ENCODE data around the gene EPHB1.
"Not testable (repeated sequence)": the region's sequence is repeated elsewhere in the genome, so short reads cannot be mapped to it uniquely, and the experiment has no call there.

EPHB1 gene

DNA sequence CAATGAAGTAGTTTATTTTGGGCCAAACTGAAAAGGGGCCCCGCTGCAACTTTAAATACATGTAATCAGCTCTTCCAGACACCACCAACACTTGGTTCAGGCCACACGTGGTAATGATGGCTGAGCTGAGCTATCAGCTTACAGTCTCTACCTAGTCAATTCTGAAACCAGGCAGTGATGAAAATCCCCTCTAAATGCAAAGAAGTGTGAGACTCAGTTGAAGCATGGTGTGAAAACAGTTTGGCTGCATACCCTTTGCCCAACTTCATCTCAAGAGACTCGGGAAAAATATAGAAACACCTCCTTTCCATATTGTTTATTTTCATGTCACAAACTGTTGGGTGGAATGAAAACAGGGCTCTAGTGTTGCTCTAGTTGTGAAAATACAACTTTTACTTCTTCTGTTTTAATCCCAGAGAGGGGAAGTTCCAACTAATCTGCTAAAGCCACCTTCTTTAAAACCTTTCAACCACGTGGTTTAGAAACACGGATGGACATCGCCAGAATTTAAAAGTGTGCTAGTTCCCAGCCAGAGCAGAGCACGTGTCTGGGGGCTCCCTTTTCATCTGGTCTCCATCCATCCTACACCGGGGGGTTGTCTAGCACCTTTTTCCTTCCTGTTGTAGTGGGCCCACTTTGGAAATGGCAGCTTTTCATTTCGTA is 229.1 kb downstream of the EPHB1 start:
- no peak for DNase-seq (ENCODE audit: insufficient read length, low spot score)
- no peak for FAIRE-seq

DNA sequence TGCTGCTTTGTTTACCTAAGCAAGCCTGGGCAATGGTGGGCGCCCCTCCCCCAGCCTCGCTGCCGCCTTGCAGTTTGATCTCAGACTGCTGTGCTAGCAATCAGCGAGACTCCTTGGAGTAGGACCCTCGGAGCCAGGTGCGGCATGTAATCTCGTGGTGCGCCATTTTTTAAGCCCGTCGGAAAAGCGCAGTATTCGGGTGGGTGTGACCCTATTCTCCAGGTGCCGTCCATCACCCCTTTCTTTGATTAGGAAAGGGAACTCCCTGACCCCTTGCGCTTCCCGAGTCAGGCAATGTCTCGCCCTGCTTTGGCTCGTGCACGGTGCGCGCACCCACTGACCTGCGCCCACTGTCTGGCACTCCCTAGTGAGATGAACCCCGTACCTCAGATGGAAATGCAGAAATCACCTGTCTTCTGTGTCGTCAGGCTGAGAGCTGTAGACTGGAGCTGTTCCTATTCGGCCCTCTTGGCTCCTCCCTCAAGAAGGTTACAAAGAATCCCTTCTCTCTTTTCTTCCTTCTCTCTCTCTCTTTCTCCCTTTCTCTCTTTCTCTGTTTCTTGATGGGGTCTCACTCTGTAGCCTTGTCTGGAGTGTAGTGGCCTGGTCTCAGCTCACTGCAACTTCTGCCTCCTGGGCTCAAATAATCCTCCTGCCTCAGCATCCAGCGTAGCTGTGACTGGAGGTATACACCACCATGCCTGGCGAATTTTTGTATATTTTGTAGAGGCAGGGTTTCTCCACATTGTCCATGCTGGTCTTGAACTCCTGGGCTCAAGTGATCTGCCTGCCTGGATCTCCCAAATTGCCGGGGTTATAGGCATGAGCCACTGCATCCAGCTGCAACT is 235.9 kb downstream of the EPHB1 start:
- DNase-seq (ENCODE audit: insufficient read length, low spot score); FAIRE-seq: not testable (repeated sequence)

DNA sequence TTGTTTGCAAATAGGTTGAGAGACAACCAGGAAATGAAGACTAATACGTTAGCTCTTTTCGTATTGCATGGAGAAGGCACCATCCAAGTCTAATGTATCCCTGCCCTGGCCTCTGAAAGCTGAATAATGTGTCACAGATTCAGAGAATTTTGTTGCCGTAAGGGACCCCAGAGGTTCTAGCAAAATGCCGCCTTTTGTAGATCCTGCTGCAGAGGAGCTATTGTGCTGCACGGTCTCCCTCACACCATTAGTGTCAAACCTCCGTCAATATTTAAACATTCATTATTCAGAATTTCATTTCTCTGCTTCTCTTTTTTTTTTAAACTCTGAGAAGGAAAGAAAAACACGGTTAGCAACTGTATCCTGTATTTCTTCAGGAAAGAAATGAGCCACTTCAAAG is 238.7 kb downstream of the EPHB1 start:
- DNase-seq (ENCODE audit: insufficient read length, low spot score) (no peak), FAIRE-seq (no peak)

DNA sequence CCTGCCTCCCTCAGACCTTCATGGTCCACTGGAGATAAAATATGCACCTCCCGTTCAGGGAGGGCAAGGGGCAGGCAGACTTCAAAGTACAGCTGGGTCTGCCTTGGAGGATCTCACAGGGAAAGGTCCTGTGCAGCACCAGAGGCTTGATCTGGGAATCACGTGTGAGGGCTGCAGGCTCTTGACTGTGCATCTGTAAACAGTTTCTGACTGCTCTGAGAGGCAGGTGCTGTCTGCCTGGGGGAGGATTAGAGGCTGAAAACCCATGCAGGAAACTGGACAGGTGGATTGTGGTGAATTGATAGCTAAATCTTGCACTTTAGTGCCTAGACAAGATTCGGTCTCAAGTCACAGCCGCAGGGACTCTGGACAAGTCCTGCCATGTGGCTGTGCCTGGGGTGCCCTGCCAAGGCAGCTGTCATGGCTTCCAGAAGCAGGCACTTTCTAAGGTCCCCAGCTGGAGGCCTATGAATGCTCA is 239.3 kb downstream of the EPHB1 start:
- no peak for DNase-seq (ENCODE audit: insufficient read length, low spot score)
- no peak for FAIRE-seq

DNA sequence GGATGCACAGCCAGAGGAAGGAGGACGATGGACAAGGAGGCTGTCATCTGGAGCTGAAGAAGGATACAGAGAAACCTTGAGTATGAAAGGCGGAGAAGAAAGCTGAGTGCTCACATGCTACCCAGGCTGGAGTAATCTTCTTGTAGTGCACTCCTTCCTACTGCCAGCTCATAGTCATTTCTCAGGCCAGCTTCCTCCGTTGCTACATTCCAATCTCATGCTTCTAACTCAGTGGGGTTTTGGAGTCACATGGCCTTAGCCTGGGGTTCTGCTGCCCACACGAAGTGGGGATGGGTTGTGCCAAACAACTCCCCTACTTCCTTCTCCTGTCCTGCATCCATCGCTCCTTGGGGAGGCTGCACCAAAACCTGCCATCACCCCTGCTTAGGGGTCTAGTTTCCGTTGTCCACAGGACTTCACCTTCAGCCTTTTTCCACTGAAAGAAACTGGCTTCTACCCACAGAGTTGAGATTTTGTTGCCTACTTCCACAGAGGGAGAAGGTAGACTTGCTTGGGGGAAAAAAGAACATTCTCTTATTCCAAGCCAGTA is 239.9 kb downstream of the EPHB1 start:
- FAIRE-seq (no peak), DNase-seq (ENCODE audit: insufficient read length, low spot score) (no peak)

DNA sequence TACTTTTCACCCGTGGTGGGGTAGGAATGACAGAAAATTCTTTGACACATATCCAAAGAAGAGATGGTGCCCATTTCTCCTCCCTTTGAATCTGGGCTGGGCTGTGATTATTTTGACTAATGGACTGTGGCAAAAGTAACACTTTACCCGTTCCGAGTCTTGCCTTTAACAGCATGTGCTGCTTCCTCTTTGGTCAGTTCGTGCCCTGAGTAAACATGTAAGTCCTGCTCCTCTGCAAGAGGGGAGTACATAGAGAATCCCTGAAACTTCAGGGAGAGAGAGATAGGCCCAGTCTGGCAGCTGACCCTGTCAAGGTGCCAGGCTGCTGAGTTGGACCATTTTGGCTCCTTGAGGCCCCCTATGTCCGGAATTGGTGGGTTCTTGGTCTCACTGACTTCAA is 243.1 kb downstream of the EPHB1 start:
- FAIRE-seq (no peak), DNase-seq (ENCODE audit: insufficient read length, low spot score) (no peak)

GRCh38 chr3:135039536-135039935 is 244.5 kb downstream of the EPHB1 start:
- FAIRE-seq; DNase-seq (ENCODE audit: insufficient read length, low spot score): not testable (repeated sequence)

DNA sequence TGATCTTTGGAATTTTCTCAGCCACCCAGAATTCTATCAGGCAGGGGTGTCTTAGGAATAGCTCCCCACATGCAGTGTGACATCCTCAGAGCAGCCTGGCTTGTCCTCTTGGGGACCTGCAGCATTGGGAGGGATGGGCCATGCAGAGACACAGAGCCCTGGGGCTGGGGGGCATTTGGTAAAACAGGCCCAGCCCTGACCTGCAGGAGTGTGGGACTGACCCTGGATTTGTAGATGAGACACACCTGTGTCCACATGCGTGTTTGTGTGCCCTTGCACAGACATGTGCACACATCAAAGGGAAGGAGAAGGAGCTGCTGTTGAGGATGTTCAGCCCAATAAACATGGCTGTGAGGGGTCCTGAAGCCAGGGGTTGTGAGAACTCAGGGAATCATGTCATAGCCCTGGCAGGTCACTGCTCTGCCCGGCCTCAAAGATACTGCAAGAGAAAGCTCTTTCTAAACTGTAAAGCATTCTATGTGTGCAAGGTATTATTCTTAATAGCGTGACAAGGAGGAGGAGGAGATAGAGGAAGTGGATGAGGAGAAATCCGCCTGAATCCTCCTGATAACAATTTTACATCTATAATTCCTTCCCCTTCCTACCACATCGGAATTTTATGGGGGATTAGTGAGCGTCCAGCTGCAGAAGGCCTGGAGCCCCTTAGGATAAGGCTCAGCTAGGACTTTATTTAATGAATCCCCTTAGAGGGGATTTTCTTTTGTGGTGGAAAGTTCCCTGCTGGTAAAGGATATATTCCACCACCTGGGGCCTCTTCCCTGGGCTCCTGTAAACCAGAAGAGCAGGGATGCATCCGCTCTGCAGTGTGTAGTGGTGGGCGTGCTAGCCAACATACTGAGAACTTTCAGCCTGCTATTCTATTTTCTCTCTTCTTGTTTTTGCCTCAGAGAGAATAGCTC is 245.5 kb downstream of the EPHB1 start:
- no peak for FAIRE-seq
- DNase-seq (ENCODE audit: insufficient read length, low spot score) = no peak

GRCh38 chr3:135041601-135042000 is 246.5 kb downstream of the EPHB1 start:
- no peak for FAIRE-seq
- DNase-seq (ENCODE audit: insufficient read length, low spot score) = no peak

- DNase-seq (ENCODE audit: insufficient read length, low spot score) (no peak), FAIRE-seq (no peak)
These were observed 252.0 kb downstream of the EPHB1 start for GRCh38 chr3:135047061-135047460.

DNA sequence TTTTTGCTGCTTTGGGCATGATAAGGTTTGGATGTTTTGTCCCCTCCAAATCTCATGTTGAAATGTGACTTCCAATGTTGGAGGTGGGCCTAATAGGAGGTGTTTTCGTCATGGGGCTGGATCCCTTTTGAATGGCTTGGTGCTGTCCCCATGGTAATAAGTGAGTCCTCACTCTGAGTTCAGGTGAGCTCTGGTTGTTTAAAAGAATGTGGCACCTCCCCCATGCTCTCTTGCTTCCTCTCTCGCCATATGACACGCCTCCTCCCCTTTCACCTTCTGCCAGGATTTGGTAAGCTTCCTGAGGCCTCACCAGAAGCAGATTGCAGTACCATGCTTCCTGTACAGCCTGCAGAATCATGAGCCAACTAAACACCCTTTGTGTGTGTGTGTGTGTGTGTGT is 255.5 kb downstream of the EPHB1 start:
- FAIRE-seq = no peak
- no peak for DNase-seq (ENCODE audit: insufficient read length, low spot score)

- DNase-seq (ENCODE audit: insufficient read length, low spot score) = no peak
- no peak for FAIRE-seq
These were observed 256.4 kb downstream of the EPHB1 start for GRCh38 chr3:135051409-135051973.

GRCh38 chr3:135055449-135055848 is 260.4 kb downstream of the EPHB1 start:
- FAIRE-seq (no peak), DNase-seq (ENCODE audit: insufficient read length, low spot score) (no peak)

- DNase-seq (ENCODE audit: insufficient read length, low spot score) (no peak), FAIRE-seq (no peak)
These were observed 261.1 kb downstream of the EPHB1 start for GRCh38 chr3:135056084-135056730.

DNA sequence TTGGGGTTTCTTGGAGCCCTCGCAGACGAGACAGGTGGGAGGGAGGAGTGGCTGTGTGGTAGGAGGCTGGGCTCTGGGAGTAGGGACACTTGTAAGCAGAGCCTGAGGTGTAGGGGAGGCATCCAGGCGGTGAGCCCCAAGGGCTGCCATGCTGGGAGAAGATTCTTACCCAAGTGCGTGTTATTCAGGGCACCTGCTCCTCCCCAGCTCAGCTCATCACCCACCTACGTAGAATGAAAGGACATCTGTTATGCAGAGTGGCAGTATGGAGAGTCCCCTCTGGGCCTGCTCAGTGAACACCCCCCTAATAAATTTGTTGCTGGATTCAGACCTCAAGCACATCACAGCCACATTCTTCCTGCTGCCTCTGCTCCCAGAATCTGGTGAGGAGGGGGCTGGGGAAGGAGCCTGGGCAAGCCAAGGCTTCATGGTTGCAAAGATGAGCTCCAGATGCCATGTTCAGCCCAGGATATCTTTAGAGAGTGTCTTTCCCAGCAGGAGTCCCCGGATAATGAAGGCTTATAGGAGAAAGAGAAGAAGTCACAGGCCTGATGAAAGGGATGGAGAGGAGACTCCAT is 261.8 kb downstream of the EPHB1 start:
- FAIRE-seq (no peak), DNase-seq (ENCODE audit: insufficient read length, low spot score) (no peak)

- no peak for DNase-seq (ENCODE audit: insufficient read length, low spot score)
These were observed 262.9 kb downstream of the EPHB1 start for GRCh38 chr3:135057996-135058395.

DNA sequence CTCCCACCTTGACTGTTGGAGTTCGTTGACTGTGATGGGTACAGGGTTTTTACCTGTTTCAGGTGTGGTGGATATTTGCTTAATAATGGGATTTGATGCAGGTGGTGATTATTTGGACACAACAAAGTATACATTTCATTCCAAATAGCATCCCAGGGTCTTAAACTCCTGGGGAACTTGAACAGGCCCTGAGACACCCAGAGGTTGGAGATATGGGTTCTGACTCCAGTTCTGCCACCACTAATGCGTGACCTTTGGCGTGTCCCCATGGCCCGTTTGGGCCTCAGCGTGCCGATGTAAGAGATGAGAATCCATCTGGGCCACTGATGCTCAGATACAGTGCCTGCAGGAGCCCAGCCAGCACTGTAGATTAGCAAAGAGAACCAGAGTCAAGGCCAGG is 264.5 kb downstream of the EPHB1 start:
- no peak for DNase-seq (ENCODE audit: insufficient read length, low spot score)

More at GRCh38 chr3:135057996-135058395, 262.9 kb downstream of the EPHB1 start:
- FAIRE-seq = no peak

GRCh38 chr3:135066844-135067727 is 272.0 kb downstream of the EPHB1 start:
- DNase-seq (ENCODE audit: insufficient read length, low spot score); FAIRE-seq: not testable (repeated sequence)

More for the DNA sequence above, 264.5 kb downstream of the EPHB1 start:
- FAIRE-seq = no peak

All from HTR-8/SVneo (cell line).